ENCODE results near the gene SENP1.

DNA sequence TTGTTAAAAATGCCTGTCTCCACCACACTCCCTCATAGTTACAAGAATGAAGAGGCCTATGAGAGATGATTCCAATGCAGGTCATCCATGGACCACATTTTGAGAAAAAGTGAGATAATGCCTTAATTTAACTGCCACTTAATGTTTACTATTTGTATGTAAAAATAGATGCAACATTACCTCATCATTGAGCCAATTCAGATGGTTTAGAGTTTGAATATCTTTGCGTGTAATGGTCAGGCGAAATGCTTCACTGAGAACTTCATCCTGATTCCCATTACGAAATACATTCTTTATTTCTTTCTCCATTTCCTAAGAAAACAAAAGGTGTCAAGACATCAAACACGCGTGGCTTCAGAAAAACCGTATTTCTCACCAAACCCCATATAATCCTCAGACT, 42.3 kb downstream of the SENP1 start:
- TF ChIP-seq, protein P1, sequence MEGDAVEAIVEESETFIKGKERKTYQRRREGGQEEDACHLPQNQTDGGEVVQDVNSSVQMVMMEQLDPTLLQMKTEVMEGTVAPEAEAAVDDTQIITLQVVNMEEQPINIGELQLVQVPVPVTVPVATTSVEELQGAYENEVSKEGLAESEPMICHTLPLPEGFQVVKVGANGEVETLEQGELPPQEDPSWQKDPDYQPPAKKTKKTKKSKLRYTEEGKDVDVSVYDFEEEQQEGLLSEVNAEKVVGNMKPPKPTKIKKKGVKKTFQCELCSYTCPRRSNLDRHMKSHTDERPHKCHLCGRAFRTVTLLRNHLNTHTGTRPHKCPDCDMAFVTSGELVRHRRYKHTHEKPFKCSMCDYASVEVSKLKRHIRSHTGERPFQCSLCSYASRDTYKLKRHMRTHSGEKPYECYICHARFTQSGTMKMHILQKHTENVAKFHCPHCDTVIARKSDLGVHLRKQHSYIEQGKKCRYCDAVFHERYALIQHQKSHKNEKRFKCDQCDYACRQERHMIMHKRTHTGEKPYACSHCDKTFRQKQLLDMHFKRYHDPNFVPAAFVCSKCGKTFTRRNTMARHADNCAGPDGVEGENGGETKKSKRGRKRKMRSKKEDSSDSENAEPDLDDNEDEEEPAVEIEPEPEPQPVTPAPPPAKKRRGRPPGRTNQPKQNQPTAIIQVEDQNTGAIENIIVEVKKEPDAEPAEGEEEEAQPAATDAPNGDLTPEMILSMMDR (IDR thresholded peaks at IDR 0.05), result no peak
- TF ChIP-seq POLR2AphosphoS5 (IDR thresholded peaks at IDR 0.05), result no peak
- TF ChIP-seq POLR2A (IDR thresholded peaks at IDR 0.05), result no peak
